RWPE2 (cell line): Measurements from ENCODE around the gene LIN54.

Experiments used
- ATAC-seq: fragments of 200-7000 bp; cut with Tn5 transposase; 3 replicates; pipeline ENCODE4 v1.9.1; 2021; ENCODE audit warnings: low read depth
- DNase-seq: peaks from one replicate; pipeline ENCODE4 v3.0.0-alpha.2; 2020; ENCODE audit warnings: low spot score
- H3K27ac ChIP-seq: fragments of 450-650 bp; 2 replicates; pipeline ENCODE4 v1.5.1; 2017; ENCODE audit warnings: mild to moderate bottlenecking; ENCODE audit not compliant: poor library complexity, severe bottlenecking
- H3K27me3 ChIP-seq: fragments of 250-450 bp; sonication (Bioruptor Pico); 2 replicates; pipeline ENCODE4 v1.5.1; 2021; ENCODE audit warnings: mild to moderate bottlenecking, moderate library complexity; ENCODE audit not compliant: insufficient read depth, poor library complexity, severe bottlenecking
- H3K36me3 ChIP-seq: fragments of 250-450 bp; sonication (Bioruptor Pico); 2 replicates; pipeline ENCODE4 v1.5.1; 2020; ENCODE audit warnings: low read depth, mild to moderate bottlenecking, moderate library complexity
- H3K4me1 ChIP-seq: fragments of 250-450 bp; sonication (Bioruptor Pico); 2 replicates; pipeline ENCODE4 v1.5.1; 2021; ENCODE audit warnings: mild to moderate bottlenecking, moderate library complexity; ENCODE audit not compliant: insufficient read depth, poor library complexity, severe bottlenecking
- H3K4me3 ChIP-seq: fragments of 250-450 bp; sonication (Bioruptor Pico); 2 replicates; pipeline ENCODE4 v1.5.1; 2021; ENCODE audit warnings: mild to moderate bottlenecking, moderate library complexity; ENCODE audit not compliant: severe bottlenecking
- H3K9me3 ChIP-seq: fragments of 250-450 bp; sonication (Bioruptor Pico); 2 replicates; pipeline ENCODE4 v1.5.1; 2021; ENCODE audit warnings: mild to moderate bottlenecking, moderate library complexity; ENCODE audit not compliant: severe bottlenecking
- TF ChIP-seq, protein P1 (sequence below): fragments of 450-650 bp; IDR thresholded peaks from one replicate; pipeline ENCODE4 v1.5.1; 2017; ENCODE audit warnings: mild to moderate bottlenecking, moderate library complexity; ENCODE audit not compliant: poor library complexity, severe bottlenecking

Gene LIN54

DNA sequence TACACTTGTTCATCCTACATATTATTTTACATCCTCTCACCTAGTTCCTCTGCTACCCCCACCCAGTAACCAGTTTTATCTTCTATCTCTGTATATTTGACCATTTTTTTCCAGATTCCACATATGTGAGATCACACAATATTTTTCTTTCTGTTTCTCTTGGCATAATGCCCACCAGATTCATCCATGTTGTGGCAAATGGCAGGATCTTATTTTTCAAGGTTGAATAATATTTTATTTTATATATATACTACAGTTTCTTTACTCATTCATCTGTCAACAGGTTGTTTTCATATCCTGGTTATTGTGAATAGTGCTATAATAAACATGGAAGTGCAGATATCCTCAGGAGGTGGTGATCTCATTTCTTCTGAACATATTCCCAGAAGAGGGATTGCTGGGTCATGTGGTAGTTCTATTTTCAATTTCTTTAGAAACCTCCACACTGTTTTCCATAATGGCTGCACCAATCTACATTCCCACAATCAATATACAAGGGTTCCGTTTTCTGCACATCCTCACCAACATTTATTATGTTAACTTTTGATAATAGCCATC lies 61.9 kb downstream of the LIN54 start:
- DNase-seq (no peak), ATAC-seq (no peak)
- H3K27ac ChIP-seq: no peak overlapping the region
- TF ChIP-seq, protein P1, sequence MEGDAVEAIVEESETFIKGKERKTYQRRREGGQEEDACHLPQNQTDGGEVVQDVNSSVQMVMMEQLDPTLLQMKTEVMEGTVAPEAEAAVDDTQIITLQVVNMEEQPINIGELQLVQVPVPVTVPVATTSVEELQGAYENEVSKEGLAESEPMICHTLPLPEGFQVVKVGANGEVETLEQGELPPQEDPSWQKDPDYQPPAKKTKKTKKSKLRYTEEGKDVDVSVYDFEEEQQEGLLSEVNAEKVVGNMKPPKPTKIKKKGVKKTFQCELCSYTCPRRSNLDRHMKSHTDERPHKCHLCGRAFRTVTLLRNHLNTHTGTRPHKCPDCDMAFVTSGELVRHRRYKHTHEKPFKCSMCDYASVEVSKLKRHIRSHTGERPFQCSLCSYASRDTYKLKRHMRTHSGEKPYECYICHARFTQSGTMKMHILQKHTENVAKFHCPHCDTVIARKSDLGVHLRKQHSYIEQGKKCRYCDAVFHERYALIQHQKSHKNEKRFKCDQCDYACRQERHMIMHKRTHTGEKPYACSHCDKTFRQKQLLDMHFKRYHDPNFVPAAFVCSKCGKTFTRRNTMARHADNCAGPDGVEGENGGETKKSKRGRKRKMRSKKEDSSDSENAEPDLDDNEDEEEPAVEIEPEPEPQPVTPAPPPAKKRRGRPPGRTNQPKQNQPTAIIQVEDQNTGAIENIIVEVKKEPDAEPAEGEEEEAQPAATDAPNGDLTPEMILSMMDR: no peak
- peaks cover 18% of the 10 kb centered on the region for H3K36me3 ChIP-seq
- H3K4me1 ChIP-seq: peaks cover 4% of the 10 kb centered on the region
- no peaks in the 10 kb centered on the region for H3K27me3 ChIP-seq
- H3K9me3 ChIP-seq: no peaks in the 10 kb centered on the region
- H3K4me3 ChIP-seq: no peak overlapping the region

- Histone ChIP-seq H3K36me3 (peaks cover 18% of the 10 kb centered on the region), H3K9me3 (no peaks in the 10 kb centered on the region), H3K4me3 (no peak overlapping the region), H3K4me1 (peaks cover 4% of the 10 kb centered on the region), H3K27me3 (no peaks in the 10 kb centered on the region), H3K27ac (no peak overlapping the region)
- ATAC-seq (no peak), DNase-seq (no peak)
- TF ChIP-seq, protein P1: no peak
These were observed 63.1 kb downstream of the LIN54 start for GRCh38 chr4:82947498-82947897.

GRCh38 chr4:82939414-82939813 lies 71.2 kb downstream of the LIN54 start:
- no peak for ATAC-seq
- H3K27ac ChIP-seq: no peak overlapping the region
- H3K36me3 ChIP-seq: peaks cover 63% of the 10 kb centered on the region

DNA sequence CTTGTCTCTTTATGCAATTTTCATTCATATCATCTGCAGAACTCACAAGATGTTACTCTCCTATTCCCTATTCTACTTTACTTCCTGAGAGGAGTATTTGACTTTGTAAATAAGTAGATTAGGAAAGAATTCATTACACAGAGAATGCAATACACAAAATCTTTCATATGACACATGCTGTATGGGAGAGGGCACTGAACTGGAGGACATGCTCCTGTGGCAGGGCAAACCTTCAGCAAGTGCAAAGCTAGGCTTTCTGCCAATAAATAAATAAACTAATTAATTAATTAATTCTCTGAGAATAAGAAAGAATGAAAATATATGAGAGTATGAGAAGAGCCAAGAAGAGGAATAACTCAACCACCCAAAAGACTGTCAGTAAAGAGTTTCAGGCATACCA lies 76.2 kb downstream of the LIN54 start:
- TF ChIP-seq, protein P1: no peak
- H3K4me1 ChIP-seq: no peaks in the 10 kb centered on the region
- no peak overlapping the region for H3K27ac ChIP-seq
- no peak overlapping the region for H3K4me3 ChIP-seq
- no peak for ATAC-seq
- H3K27me3 ChIP-seq: no peaks in the 10 kb centered on the region
- H3K9me3 ChIP-seq: no peaks in the 10 kb centered on the region
- peaks cover 66% of the 10 kb centered on the region for H3K36me3 ChIP-seq
- DNase-seq: no peak

More at GRCh38 chr4:82939414-82939813, 71.2 kb downstream of the LIN54 start:
- Histone ChIP-seq H3K4me1 (no peaks in the 10 kb centered on the region), H3K27me3 (no peaks in the 10 kb centered on the region), H3K9me3 (no peaks in the 10 kb centered on the region), H3K4me3 (no peak overlapping the region)
- TF ChIP-seq, protein P1: no peak
- no peak for DNase-seq
